Astrocyte (in vitro differentiated cells and primary cell): ENCODE data around the gene MYH10. TPM values are rescaled to one million over a fixed set of nuclear protein-coding genes. Genes with fewer than 3 reads are reported as not detected.

Experiments
- DNase-seq: peaks from one replicate; pipeline ENCODE4 v3.0.0-alpha.2; 2010; ENCODE audit warnings: low read depth
- FAIRE-seq: peaks from 2 replicates; lab custom pipeline; 2011; peaks lifted over from hg19 to GRCh38; lab: Jason Lieb, UNC
- H2AFZ ChIP-seq: 2 replicates; pipeline ENCODE4 v1.6.0; 2012; ENCODE audit warnings: low read depth, low read length, inconsistent platforms
- H3K27ac ChIP-seq: 2 replicates; pipeline ENCODE4 v1.5.1; 2011; ENCODE audit warnings: low read depth, low read length, inconsistent platforms
- H3K27me3 ChIP-seq: 2 replicates; pipeline ENCODE4 v1.6.0; 2011; ENCODE audit warnings: low read length, inconsistent platforms; ENCODE audit not compliant: insufficient read depth
- H3K36me3 ChIP-seq: 2 replicates; pipeline ENCODE4 v1.5.1; 2011; ENCODE audit warnings: low read length, inconsistent platforms; ENCODE audit not compliant: insufficient read depth
- H3K4me1 ChIP-seq: 2 replicates; pipeline ENCODE4 v1.5.1; 2011; ENCODE audit warnings: low read length, inconsistent platforms; ENCODE audit not compliant: insufficient read depth
- H3K4me2 ChIP-seq: 2 replicates; pipeline ENCODE4 v1.6.0; 2012; ENCODE audit warnings: low read length, inconsistent platforms
- H3K4me3 ChIP-seq: 2 replicates; pipeline ENCODE4 v1.5.1; 2011; ENCODE audit warnings: low read depth, mild to moderate bottlenecking, low read length, inconsistent platforms; ENCODE audit not compliant: insufficient read depth
- H3K79me2 ChIP-seq: 2 replicates; pipeline ENCODE4 v1.6.0; 2012; ENCODE audit warnings: mild to moderate bottlenecking, low read length, inconsistent platforms; ENCODE audit not compliant: insufficient read depth
- H3K9ac ChIP-seq: 2 replicates; pipeline ENCODE4 v1.6.0; 2012; ENCODE audit warnings: mild to moderate bottlenecking, low read length, inconsistent platforms
- H3K9me3 ChIP-seq: 2 replicates; pipeline ENCODE4 v1.5.1; 2012; ENCODE audit warnings: low read depth, mild to moderate bottlenecking, low read length, inconsistent platforms; ENCODE audit not compliant: insufficient read depth
- H4K20me1 ChIP-seq: 2 replicates; pipeline ENCODE4 v1.6.0; 2012; ENCODE audit warnings: low read length, inconsistent platforms; ENCODE audit not compliant: insufficient read depth
- H3K27ac Mint-ChIP-seq: one replicate; pipeline ENCODE4 v1.8.0; 2021; ENCODE audit warnings: mild to moderate bottlenecking, mixed read lengths; ENCODE audit not compliant: unreplicated experiment
- H3K27me3 Mint-ChIP-seq: one replicate; pipeline ENCODE4 v1.8.0; 2021; ENCODE audit warnings: low read depth, mixed read lengths; ENCODE audit not compliant: unreplicated experiment
- H3K36me3 Mint-ChIP-seq: one replicate; pipeline ENCODE4 v1.8.0; 2021; ENCODE audit warnings: low read depth, mixed read lengths; ENCODE audit not compliant: unreplicated experiment
- H3K4me1 Mint-ChIP-seq: one replicate; pipeline ENCODE4 v1.8.0; 2021; ENCODE audit warnings: low read depth, mixed read lengths; ENCODE audit not compliant: unreplicated experiment
- H3K4me3 Mint-ChIP-seq: one replicate; pipeline ENCODE4 v1.8.0; 2021; ENCODE audit warnings: mild to moderate bottlenecking, moderate library complexity, mixed read lengths; ENCODE audit not compliant: unreplicated experiment
- H3K9me3 Mint-ChIP-seq: one replicate; pipeline ENCODE4 v1.8.0; 2021; ENCODE audit warnings: mild to moderate bottlenecking, mixed read lengths; ENCODE audit not compliant: unreplicated experiment
- EZH2 ChIP-seq: IDR thresholded peaks from 2 replicates; pipeline ENCODE4 v1.6.1; 2012; ENCODE audit warnings: mild to moderate bottlenecking, low read length, inconsistent platforms; ENCODE audit not compliant: insufficient read depth
- total RNA-seq: library from RNA; stranded (reverse); gene quantifications from 2 replicates; pipeline ENCODE4 v1.2.1, GENCODE V29; 2021
- TF ChIP-seq, protein P1 (sequence below): IDR thresholded peaks from 2 replicates; pipeline ENCODE4 v1.5.1; 2011; ENCODE audit warnings: low read depth, mild to moderate bottlenecking, inconsistent platforms, low read length, moderate library complexity; ENCODE audit not compliant: insufficient read depth

MYH10 gene
- total RNA-seq, 1 donor from 2014 or later = 150 TPM

DNA sequence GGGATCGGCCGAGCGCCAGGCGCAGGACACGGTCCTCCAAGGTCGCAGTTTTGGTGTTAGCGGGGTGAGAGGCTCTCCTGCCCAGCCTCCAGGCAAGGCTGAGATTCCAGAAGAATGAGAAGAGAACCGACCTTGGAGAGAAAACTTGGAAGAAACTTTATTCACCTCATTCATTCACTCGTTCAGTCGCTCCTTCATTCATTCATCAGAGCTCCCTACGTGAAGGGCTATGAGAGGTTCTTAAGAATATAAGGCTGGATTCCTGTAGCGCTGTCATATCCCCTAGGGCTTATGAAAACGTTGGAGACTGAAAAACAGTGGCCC is 991 bp upstream of the MYH10 start:
- Mint-ChIP-seq H3K27me3 (no peaks in the 10 kb centered on the region), H3K9me3 (no peaks in the 10 kb centered on the region), H3K4me1 (peaks cover 11% of the 10 kb centered on the region), H3K36me3 (no peaks in the 10 kb centered on the region), H3K4me3 (peak overlapping the region; percentile 89), H3K27ac (peak overlapping the region; percentile 72)
- DNase-seq (no peak), FAIRE-seq (no peak)
- TF ChIP-seq, protein P1, sequence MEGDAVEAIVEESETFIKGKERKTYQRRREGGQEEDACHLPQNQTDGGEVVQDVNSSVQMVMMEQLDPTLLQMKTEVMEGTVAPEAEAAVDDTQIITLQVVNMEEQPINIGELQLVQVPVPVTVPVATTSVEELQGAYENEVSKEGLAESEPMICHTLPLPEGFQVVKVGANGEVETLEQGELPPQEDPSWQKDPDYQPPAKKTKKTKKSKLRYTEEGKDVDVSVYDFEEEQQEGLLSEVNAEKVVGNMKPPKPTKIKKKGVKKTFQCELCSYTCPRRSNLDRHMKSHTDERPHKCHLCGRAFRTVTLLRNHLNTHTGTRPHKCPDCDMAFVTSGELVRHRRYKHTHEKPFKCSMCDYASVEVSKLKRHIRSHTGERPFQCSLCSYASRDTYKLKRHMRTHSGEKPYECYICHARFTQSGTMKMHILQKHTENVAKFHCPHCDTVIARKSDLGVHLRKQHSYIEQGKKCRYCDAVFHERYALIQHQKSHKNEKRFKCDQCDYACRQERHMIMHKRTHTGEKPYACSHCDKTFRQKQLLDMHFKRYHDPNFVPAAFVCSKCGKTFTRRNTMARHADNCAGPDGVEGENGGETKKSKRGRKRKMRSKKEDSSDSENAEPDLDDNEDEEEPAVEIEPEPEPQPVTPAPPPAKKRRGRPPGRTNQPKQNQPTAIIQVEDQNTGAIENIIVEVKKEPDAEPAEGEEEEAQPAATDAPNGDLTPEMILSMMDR = no peak
- TF ChIP-seq EZH2 = no peak
- peak overlapping the region; percentile 72 for H3K27ac ChIP-seq
- H3K4me3 ChIP-seq = peak overlapping the region; percentile 94
- H4K20me1 ChIP-seq = peaks cover 22% of the 10 kb centered on the region
- H3K9ac ChIP-seq = peak overlapping the region; percentile 80
- H3K36me3 ChIP-seq = no peaks in the 10 kb centered on the region
- no peaks in the 10 kb centered on the region for H3K27me3 ChIP-seq
- H2AFZ ChIP-seq = peak overlapping the region; percentile 97
- H3K79me2 ChIP-seq = peaks cover 41% of the 10 kb centered on the region
- H3K9me3 ChIP-seq = no peaks in the 10 kb centered on the region
- peak overlapping the region; percentile 91 for H3K4me2 ChIP-seq
- peaks cover 13% of the 10 kb centered on the region for H3K4me1 ChIP-seq

GRCh38 chr17:8630802-8631553 is 453 bp upstream of the MYH10 start:
- H3K27ac Mint-ChIP-seq = peak overlapping the region; percentile 89
- Histone ChIP-seq H3K4me1 (peaks cover 13% of the 10 kb centered on the region), H3K27ac (peak overlapping the region; percentile 82), H3K9me3 (no peaks in the 10 kb centered on the region), H3K9ac (peak overlapping the region; percentile 96), H4K20me1 (peaks cover 26% of the 10 kb centered on the region), H3K79me2 (peaks cover 45% of the 10 kb centered on the region), H3K27me3 (no peaks in the 10 kb centered on the region), H3K36me3 (no peaks in the 10 kb centered on the region), H2AFZ (peak overlapping the region; percentile 97), H3K4me2 (peak overlapping the region; percentile 91), H3K4me3 (peak overlapping the region; percentile 94)
- DNase-seq (peak; percentile 100), FAIRE-seq (peak; percentile 70)
- H3K36me3 Mint-ChIP-seq = no peaks in the 10 kb centered on the region
- no peaks in the 10 kb centered on the region for H3K9me3 Mint-ChIP-seq
- TF ChIP-seq, protein P1 = no peak
- no peak for TF ChIP-seq EZH2
- peaks cover 11% of the 10 kb centered on the region for H3K4me1 Mint-ChIP-seq
- H3K4me3 Mint-ChIP-seq = peak overlapping the region; percentile 98
- no peaks in the 10 kb centered on the region for H3K27me3 Mint-ChIP-seq
